Upper lobe of left lung (tissue), 4 donors: ENCODE measurements around the gene IL17RB.

Experiments used
- POLR2A ChIP-seq, 4 donors: fragments of 450-650 bp; IDR thresholded peaks; one replicate each; pipeline ENCODE4 v1.5.1; 2016 to 2017; ENCODE audit warnings: antibody characterized with exemption in 4 of 4, mild to moderate bottlenecking in 2 of 4
- POLR2AphosphoS5 ChIP-seq, 2 donors: sonication (generic); formaldehyde crosslinking; IDR thresholded peaks; one replicate each; pipeline ENCODE4 v1.5.1; 2017; ENCODE audit warnings: antibody characterized with exemption in 2 of 2
- TF ChIP-seq, protein P1 (sequence below), 6 experiments: fragments of 450-650 bp in 4 of 6; fragments of 200-600 bp in 2 of 6; sonication (generic) in 2 of 6; IDR thresholded peaks; one replicate each; pipeline ENCODE4 v1.5.1; 2016 to 2019; ENCODE audit warnings: antibody characterized with exemption in 6 of 6

DNA sequence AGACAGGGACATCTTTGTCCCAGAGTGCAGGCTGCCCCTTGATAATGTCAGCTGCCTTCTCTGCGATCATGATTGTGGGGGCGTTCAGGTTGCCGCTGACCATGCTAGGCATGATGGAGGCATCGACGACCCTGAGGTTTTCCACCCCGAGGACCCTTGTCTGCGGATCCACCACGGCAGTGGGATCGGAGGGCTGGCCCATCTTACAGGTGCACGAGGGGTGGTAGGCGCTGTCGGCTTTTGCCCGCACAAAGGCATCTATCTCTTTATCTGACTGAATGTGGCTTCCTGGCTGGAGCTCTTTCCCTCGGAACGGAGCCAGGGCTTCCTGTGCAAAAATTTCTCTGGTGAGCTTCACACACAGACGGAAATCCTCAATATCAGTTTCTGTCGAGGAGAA, 28.6 kb upstream of the IL17RB start:
- TF ChIP-seq POLR2A (IDR thresholded peaks at IDR 0.05), result no peak
- TF ChIP-seq, protein P1, sequence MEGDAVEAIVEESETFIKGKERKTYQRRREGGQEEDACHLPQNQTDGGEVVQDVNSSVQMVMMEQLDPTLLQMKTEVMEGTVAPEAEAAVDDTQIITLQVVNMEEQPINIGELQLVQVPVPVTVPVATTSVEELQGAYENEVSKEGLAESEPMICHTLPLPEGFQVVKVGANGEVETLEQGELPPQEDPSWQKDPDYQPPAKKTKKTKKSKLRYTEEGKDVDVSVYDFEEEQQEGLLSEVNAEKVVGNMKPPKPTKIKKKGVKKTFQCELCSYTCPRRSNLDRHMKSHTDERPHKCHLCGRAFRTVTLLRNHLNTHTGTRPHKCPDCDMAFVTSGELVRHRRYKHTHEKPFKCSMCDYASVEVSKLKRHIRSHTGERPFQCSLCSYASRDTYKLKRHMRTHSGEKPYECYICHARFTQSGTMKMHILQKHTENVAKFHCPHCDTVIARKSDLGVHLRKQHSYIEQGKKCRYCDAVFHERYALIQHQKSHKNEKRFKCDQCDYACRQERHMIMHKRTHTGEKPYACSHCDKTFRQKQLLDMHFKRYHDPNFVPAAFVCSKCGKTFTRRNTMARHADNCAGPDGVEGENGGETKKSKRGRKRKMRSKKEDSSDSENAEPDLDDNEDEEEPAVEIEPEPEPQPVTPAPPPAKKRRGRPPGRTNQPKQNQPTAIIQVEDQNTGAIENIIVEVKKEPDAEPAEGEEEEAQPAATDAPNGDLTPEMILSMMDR (IDR thresholded peaks at IDR 0.05), result no peak
- TF ChIP-seq POLR2AphosphoS5 (IDR thresholded peaks at IDR 0.05), result no peak
